Nephron progenitor cell (in vitro differentiated cells): ENCODE data around the gene CHST12.

Experiments used
- DNase-seq: peaks from one replicate; pipeline ENCODE4 v3.0.0; 2021
- H3K27ac Mint-ChIP-seq: 2 replicates; pipeline ENCODE4 v1.8.0; 2021; ENCODE audit warnings: mild to moderate bottlenecking, moderate library complexity, mixed read lengths
- H3K27me3 Mint-ChIP-seq: 2 replicates; pipeline ENCODE4 v1.8.0; 2021; ENCODE audit warnings: mild to moderate bottlenecking, low read depth, mixed read lengths; ENCODE audit not compliant: poor library complexity
- H3K36me3 Mint-ChIP-seq: 2 replicates; pipeline ENCODE4 v1.8.0; 2021; ENCODE audit warnings: low read depth, mixed read lengths
- H3K4me1 Mint-ChIP-seq: 2 replicates; pipeline ENCODE4 v1.8.0; 2021; ENCODE audit warnings: mixed read lengths
- H3K4me3 Mint-ChIP-seq: 2 replicates; pipeline ENCODE4 v1.8.0; 2021; ENCODE audit warnings: mild to moderate bottlenecking, moderate library complexity, mixed read lengths
- H3K9me3 Mint-ChIP-seq: 2 replicates; pipeline ENCODE4 v1.8.0; 2021; ENCODE audit warnings: mild to moderate bottlenecking, moderate library complexity, mixed read lengths
- TF ChIP-seq, protein P1 (sequence below): fragments of 200-600 bp; sonication (generic); IDR thresholded peaks from 2 replicates; pipeline ENCODE4 v1.5.0; 2021; ENCODE audit warnings: antibody characterized with exemption

The CHST12 gene

DNA sequence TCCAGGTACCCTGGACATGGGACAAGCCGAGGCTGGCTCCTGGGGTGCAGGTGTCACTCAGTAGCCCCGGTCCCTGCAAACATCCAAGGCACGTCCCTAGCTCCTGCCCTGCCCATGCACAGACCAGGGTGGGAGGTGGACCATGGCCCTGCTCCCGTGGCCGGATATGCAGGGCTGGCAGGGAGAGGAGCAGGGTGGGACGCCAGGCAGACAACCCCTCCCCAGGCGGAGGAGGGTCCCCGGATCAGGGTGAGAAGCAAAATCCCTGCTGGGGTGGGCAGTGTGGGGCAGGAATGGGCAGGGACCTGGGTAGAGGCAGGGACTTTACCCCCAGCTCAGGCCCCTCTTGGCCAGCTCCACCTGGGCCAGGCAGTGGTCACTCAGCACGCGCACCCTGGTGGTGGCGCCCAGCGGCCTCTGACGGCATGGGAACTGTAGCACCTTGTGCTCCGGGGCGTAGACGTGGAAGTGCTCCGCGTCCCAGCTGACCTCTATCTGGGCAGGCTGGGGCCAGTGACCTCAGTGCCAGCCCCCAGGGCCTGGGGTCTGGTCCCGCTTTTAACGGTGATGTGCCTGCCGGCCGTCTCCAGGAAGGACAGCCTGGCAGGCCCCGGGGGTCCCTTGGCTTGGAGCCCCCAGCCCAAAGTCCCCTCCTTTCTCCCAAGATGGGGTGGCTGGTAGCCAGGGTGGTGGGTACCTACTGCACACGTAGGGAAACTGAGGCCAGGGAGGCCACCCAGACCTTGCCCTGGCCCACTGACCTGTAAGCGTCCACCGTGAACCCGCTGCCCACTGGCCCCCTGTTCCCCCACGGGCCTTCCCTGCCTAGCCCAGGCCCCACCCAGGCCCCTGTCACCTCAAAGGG, 71.6 kb downstream of the CHST12 start:
- peaks cover 37% of the 10 kb centered on the region for H3K4me1 Mint-ChIP-seq
- no peak overlapping the region for H3K27ac Mint-ChIP-seq
- no peak for DNase-seq
- no peak overlapping the region for H3K4me3 Mint-ChIP-seq
- TF ChIP-seq, protein P1, sequence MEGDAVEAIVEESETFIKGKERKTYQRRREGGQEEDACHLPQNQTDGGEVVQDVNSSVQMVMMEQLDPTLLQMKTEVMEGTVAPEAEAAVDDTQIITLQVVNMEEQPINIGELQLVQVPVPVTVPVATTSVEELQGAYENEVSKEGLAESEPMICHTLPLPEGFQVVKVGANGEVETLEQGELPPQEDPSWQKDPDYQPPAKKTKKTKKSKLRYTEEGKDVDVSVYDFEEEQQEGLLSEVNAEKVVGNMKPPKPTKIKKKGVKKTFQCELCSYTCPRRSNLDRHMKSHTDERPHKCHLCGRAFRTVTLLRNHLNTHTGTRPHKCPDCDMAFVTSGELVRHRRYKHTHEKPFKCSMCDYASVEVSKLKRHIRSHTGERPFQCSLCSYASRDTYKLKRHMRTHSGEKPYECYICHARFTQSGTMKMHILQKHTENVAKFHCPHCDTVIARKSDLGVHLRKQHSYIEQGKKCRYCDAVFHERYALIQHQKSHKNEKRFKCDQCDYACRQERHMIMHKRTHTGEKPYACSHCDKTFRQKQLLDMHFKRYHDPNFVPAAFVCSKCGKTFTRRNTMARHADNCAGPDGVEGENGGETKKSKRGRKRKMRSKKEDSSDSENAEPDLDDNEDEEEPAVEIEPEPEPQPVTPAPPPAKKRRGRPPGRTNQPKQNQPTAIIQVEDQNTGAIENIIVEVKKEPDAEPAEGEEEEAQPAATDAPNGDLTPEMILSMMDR: no peak
- no peaks in the 10 kb centered on the region for H3K27me3 Mint-ChIP-seq
- no peaks in the 10 kb centered on the region for H3K9me3 Mint-ChIP-seq
- no peaks in the 10 kb centered on the region for H3K36me3 Mint-ChIP-seq

DNA sequence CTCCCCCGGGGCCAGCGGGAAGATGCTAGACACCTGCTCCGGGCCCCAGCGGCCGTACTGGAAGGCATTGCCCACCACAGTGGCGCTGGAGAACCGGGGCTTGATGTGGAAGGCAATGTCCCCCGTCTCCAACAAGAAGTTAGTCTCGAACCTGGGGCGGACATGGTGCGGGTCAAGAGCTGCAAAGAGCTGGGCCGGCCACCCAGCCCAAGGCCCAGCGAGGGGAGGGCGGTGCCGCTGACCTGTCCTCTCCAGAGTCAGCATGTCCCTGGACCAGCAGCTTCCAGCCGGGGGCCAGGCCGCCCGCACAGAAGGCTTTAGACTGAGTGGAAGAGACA, 72.2 kb downstream of the CHST12 start:
- Mint-ChIP-seq H3K4me1 (peaks cover 35% of the 10 kb centered on the region), H3K4me3 (no peak overlapping the region), H3K36me3 (no peaks in the 10 kb centered on the region), H3K27ac (no peak overlapping the region), H3K9me3 (no peaks in the 10 kb centered on the region), H3K27me3 (no peaks in the 10 kb centered on the region)
- TF ChIP-seq, protein P1: no peak
- DNase-seq: no peak

DNA sequence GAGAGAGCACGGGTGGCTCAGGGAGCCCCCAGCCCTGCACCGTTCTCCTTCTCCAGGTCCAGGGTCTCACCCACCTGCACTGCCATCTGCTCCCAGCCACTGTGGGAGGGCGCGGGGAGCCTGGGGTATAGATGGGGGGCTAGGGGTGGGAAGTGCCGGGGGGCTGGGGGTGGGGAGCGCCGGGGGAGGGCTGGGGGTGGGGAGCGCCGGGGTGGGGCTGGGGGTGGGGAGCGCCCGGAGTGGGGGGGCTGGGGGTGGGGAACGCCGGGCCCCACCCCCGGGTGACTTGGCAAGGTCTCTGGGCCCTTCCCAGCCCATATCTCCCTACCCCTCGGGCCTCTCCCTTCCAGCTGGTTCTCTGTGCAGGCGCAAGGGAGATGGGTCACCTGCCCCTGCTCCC, 72.9 kb downstream of the CHST12 start, which contains the start of gene GRIFIN:
Gene GRIFIN, minus strand, starts transcription at position 101 of the 400 bp plus-strand sequence. Its CDS starts 15 bp downstream, at position 86.
- peaks cover 36% of the 10 kb centered on the region for H3K4me1 Mint-ChIP-seq
- no peak within 1 kb of the TSS for H3K4me3 Mint-ChIP-seq
- no peak within 1 kb of the TSS for H3K27ac Mint-ChIP-seq
- no peaks in the 10 kb centered on the region for H3K36me3 Mint-ChIP-seq
- TF ChIP-seq, protein P1: no peak
- H3K27me3 Mint-ChIP-seq: no peaks in the 10 kb centered on the region
- H3K9me3 Mint-ChIP-seq: no peaks in the 10 kb centered on the region
- DNase-seq: no peak

DNA sequence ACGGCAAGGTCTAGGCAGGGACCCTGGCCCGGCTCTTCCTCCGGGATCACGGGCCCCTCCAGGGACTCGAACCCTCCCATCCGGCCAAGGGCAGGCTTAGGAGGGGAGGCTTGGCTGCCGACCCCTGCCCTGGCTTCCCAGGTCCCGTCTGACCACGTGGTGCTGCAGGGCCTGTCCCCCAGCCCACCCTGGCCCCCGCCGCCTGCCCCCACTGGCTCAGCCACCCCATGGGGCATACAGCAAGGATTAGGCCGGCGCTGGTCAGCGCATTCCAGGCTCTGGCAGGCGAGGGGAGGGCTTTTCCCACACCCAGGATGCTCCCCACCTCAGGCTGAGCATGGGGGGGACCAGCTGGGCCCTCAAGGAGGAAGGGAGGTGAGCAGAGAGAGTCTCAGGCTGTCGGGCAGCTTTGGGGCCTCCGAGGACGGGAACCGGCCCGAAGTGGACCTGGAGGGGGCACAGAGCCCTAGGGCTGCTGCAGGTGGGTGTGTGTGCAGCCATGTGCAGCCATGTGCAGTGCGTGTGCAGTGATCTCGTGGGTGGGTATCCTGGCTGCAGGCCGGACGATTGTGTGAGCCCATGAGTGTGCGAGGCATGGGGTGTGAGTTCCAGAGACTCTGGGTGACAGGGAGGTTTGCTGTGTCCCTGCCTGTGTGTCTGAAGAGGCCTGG, 73.5 kb downstream of the CHST12 start:
- Mint-ChIP-seq H3K4me1 (peaks cover 36% of the 10 kb centered on the region), H3K27me3 (no peaks in the 10 kb centered on the region), H3K4me3 (no peak overlapping the region), H3K9me3 (no peaks in the 10 kb centered on the region), H3K27ac (no peak overlapping the region), H3K36me3 (no peaks in the 10 kb centered on the region)
- TF ChIP-seq, protein P1: no peak
- DNase-seq: no peak

DNA sequence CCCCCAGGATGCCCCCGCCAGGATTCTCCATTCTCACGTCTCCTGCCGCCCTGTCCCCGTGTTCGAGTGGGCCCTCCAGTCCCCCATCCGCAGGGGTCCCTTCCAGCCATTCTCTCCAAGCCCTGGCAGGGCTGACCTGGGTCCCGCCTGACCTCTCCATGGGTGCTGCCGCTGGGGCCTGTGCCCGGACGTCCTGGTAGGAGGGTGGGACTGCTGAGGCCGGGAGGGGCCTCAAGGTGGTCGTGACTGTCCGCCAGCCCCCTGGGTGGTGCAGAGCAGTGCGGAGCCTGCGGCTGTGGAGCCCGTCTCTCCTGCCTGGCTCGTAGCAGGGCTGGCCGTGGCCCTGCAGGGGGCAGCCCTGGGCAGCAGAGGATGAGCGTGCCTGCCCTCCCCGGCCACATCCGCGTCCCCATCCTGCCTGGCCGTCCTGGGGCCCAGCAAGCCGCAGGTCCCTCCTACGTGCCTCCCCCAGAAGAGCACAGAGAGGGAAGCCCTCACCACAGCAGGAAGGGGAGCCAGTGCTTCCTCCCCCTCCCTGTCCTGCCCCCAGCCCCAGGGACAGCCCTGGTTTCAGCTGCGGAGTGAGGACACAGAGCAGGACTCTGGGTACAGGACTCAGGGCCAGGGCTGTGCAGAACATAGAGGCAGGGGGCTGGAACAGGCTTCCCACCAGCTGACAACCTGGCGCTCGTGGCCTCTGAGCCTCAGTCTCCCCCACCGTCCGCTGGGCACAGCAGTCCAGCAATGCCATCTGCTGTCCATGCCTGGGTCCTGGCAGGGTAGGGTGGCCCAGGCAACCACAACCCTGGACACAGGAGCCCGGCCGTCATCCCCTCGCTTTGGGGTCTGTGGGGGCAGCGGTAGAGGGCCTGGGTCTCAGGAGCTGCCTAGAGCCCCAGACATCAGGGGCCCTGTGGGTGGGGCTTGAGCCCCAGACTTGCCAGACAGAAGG, 74.3 kb downstream of the CHST12 start:
- TF ChIP-seq, protein P1: peak; percentile 72
- Mint-ChIP-seq H3K36me3 (no peaks in the 10 kb centered on the region), H3K4me1 (peaks cover 36% of the 10 kb centered on the region), H3K4me3 (no peak overlapping the region), H3K27ac (no peak overlapping the region), H3K27me3 (no peaks in the 10 kb centered on the region), H3K9me3 (peaks cover under 1% of the 10 kb centered on the region)
- DNase-seq: peak; percentile 76
